Stimulated activated CD8-positive, alpha-beta memory T cell treated with anti-CD3 and anti-CD28 coated beads, Interleukin-15, amount 100 ng/mL, for 1 hour (primary cell): ENCODE measurements around the gene ZBTB5.
"Not testable (repeated sequence)": the region's sequence is repeated elsewhere in the genome, so short reads cannot be mapped to it uniquely, and the experiment has no call there.

Source experiments
- DNase-seq: peaks from one replicate; pipeline ENCODE4 v3.0.0-alpha.2; 2020; ENCODE audit warnings: low read depth

ZBTB5 gene

DNA sequence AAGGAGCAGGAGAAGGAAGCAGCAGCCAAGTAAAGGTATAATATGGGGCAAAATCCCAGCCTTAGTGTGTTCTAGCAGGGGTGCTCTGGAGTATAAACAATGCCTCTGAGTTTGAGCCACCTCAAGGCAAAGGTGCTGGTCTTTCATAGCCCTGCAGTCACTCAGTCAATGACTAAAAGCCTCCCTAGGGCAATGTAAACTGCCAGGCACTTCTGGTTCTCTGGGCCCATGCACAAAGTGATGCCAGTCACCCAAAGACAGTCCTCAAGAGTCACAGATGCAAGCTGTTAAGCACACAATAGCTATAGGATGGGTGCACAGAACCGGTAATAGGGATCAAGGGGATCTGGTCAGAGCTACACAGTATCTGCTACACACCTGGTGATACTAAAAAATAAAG lies 12.6 kb downstream of the ZBTB5 start:
- DNase-seq, result no peak

DNA sequence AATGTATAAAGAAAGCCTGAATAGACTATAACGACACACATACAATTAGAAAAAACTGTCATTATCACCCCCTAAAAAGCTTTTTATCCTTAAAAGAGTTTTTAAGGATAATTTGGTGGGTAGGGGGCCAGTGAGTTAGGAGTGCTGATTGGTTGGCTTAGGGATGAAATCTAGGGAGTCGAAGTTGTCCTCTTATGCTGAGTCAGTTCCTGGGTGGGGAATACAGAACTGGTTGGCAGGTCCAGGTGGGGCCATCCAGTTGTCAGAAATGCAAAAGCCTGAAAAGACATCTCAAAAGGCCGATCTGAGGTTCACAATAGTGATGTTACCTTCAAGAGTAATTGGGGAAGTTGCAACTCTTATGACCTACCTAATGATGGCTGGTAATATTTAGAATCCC lies 13.6 kb downstream of the ZBTB5 start:
- DNase-seq, result no peak

DNA sequence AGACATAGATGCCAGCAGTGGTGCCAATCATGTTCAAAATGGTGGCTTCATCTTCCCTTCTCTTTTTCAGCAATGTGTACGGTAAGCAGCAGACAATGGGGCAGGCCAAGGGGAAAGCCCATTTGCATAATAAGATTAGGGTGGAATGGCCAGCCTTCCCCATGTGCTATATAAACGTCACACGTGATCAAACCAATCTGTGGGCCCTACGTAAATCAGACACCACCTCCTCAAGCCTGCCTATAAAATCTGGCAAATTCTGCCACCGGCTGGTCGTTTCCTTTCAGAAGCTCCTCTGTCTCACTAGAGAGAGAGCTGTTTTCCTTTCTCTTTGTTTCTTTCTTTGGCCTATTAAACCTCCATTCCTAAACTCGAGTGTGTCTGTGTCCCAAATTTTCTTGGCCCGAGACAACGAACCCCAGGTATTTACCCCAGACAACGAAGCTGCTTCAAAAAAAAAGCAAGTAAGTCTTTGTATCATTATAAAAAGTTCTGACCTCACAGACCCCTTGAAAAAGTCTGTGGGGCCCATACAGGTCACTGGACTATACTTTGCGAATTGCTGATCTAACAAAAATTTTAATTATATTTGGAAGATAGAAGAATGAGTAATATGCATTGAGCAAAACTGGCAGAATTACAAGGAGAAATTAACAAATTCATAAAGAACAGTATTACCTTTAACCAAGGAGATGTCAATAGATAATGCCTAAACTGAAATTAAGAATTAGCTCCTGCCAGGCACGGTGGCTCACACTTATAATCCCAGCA lies 15.2 kb downstream of the ZBTB5 start:
- no peak for DNase-seq

DNA sequence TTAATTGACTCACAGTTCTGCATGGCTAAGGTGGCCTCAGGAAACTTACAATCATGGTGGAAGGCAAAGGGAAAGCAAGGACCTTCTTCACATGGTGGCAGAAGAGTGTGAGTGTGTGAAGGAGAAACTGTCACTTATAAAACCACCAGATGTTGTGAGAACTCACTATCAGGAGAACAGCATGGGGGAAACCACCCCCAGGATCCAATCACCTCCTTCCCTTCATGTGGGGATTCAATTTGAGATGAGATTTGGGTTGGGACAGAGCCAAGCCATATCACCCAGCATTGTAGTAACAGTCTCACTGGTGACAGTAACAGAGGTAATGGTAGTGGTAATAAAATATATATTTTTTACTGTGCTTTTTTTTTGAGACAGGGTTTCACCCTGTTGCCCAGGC lies 18.1 kb downstream of the ZBTB5 start:
- no peak for DNase-seq

DNA sequence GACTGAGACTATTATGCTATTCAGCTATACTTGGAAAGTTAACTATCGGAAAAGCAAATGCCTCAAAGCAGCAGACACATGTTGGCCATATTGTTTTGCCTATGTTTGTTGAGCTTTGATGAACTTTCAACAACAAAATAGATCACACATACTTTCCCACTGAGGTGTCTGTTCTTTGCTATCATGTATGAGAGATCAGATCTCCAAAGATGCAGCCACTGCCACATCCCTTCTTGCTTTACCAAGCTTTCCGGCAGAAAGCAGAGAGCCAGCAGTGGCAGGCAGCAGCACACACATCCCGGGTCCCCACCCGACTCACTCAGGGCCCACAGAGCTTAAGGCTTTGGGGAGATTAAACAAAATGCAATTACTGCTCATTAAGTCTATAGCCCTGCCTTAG lies 18.8 kb downstream of the ZBTB5 start:
- no peak for DNase-seq

DNA sequence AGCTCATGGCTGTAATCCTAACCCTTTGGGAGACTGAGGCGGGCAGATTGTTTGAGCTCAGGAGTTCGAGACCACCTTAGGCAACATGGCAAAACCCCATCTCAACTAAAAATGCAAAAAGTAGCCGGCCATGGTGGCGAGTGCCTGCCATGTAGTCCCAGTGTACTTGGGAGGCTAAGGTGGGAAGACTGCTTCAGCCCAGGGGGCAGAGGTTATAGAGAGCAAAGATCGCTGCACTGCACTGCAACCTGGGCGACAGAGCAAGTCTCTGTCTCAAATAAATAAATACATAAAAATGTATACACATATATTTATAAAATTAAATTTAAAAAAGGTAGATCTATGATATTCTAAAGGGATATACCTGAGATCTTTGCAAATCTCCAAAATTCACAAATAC lies 19.4 kb downstream of the ZBTB5 start:
- no peak for DNase-seq

DNA sequence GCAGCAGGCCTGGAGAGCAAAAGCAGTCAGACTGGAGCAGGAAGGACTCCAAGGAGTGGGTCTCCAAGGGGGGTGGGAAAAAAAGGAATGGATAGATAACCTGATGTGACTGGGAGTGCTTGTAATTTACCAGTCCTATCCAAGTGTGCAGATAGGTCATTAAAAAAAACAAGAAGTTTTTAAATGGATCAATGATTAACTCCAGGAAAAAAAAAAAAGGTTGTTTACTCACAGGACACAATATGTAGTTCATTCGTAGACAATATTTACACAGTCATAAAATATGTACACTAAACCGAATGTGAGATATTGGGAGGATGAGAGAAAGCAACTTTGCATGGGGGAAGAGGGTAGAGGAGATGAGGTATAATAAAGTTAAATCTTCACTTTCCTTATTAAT lies 20.4 kb downstream of the ZBTB5 start:
- no peak for DNase-seq

DNA sequence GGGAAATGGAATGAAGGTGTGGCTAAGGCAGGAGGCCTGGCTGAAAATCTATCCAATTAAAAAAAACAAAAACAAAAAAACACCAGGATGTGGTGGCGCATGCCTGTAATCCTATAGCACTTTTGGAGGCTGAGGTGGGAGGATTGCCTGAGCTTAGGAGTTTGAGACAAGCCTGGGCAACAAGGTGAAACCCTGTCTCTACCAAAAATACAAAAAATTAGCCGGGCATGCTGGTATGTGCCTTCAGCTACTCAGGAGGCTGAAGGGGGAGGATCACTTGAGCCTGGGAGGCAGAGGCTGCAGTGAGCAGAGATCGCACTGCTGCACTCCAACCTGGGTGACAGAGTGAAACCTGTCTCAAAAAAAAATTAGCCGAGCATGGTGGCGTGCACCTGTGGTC lies 21.7 kb downstream of the ZBTB5 start:
- DNase-seq, result no peak

DNA sequence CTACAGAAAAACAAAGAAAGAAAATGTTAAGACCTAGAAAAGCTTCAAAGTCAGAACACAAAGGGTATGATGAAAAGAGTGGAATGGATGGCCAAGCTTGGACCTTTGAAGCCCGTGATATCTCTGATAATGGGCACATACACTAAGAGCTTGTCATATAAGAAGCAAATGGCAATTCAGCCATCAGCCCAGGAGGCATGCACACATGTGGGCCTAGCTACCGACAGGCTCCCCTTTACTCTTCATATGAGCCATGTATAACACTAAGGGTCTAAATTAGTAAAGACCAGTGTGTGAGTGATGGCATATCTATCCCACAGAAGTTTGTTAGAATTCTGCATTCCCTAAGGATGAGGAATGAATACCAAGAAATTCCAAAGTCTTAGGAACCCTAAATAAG lies 22.7 kb downstream of the ZBTB5 start:
- no peak for DNase-seq

DNA sequence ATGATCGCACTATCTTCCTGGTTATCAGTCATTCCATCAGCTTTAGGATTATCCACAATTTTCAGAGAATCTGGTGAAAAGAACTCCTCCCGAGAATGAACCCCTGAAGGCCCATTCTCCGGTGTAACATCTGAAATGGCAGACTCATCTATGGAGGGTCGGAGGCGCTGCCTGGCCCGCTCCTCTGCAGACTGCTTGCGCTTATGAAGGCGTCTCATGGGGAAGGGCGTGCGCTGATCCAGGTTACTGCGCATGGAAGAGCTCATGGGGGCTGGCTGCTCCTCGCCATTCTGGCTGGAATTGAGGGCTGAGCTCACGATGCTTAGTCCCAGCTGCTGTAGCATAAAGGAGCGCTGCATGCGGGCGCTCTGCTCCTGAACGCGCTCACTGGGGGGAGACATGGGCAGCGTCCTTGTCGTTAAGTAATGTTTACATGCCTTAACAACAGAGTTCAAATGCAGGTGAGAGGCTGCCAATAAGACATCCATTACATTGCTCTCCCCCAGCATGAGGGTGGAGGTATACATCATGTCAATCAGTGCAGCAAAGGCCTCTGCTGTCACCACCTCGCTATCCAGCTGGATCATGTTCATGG lies 23.4 kb downstream of the ZBTB5 start:
- DNase-seq, result no peak

DNA sequence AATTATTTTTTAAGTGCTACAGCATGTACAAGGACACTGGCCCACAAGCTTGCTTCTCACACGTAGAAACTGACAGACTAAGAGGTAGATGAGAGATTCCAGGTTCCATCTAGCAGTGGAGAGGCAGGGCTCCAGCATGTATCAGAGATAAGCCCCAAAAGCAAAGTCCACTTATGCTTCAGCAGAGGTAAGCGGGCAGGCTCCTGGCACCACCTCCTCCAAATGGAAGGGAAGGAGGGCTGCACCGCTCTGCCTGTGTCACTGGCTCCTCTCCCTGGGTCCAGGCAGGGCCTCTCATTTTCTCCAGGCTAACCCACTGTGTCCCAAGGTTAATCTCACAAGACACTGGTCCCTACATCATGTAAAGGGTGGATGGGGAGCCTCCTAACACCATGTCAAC lies 26.9 kb downstream of the ZBTB5 start:
- no peak for DNase-seq

DNA sequence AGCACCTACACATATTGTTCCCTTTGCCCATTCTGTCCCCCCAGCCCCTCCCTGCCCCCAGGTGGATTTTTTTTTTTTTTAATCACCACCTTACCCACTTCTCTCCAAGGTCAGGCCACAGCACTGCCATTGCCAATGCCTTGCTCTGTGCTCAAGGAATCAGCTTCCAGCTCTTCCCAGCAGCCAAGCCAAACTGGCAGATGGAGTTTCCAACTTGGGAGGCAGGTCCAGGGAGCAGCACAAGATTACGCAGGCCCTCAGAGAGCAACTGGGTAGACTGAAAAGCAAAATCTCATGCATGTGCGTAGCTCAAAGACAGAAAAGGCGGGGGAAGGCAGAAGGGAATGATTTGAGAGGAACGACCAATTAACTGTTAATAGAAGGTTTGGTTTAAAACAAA lies 27.6 kb downstream of the ZBTB5 start:
- no peak for DNase-seq

DNA sequence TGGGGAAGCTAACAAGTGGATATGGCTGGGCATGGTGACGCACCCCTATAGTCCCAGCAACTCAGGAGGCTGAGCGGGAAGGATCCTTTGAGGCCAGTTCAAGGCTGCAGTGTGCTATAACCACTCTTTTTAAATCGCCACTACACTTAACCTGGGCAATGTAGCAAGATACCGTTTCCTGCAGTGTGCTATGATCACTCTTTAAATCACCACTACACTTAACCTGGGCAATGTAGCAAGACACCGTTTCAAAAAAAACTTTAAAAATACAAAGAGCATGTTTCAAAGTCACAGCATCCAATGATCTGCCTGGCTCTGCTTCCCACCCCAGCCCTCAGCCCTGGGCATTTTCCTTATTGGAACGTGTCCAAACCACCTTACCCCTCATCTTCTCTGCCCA lies 28.2 kb downstream of the ZBTB5 start:
- DNase-seq, result no peak

DNA sequence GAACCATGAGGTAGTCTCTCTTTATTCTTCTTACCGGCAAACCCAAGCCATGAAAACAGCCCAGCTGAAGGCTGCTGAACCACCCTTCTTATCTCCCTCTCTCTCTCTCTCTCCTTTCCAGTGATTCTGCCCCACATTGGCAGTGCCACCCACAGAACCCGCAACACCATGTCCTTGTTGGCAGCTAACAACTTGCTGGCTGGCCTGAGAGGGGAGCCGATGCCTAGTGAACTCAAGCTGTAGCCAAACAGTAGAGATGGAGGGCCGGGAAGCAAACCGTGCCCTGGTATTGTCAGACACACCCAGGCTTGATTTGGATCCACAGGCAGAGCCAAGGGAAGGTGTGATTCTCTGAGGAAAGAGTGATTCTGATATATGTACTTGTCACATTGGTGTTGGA lies 28.7 kb downstream of the ZBTB5 start:
- no peak for DNase-seq

DNA sequence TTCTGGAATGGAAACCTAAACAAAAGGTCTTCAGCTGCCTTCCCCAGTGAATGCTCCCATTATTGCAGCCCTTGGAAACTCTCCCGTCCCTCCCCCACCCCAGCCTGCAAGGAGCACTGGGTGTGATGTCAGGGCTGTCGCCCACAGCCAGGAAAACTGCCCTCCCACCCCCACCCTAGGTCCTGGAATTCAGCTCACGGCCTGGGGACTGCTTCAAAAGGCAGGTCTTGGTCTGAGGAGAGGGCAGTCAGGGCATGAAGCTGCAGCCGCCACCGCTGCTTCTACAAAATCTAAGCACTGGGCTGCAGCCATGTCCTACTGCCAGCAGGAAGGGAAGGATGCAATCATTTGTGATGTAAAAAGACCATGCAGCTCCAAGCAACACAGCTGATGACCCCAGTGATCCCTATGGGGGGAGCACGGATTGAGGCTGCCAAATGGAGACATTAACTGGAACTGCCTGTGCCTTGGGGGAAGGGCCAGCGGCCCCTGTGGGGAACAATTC lies 31.3 kb downstream of the ZBTB5 start:
- DNase-seq, result no peak

DNA sequence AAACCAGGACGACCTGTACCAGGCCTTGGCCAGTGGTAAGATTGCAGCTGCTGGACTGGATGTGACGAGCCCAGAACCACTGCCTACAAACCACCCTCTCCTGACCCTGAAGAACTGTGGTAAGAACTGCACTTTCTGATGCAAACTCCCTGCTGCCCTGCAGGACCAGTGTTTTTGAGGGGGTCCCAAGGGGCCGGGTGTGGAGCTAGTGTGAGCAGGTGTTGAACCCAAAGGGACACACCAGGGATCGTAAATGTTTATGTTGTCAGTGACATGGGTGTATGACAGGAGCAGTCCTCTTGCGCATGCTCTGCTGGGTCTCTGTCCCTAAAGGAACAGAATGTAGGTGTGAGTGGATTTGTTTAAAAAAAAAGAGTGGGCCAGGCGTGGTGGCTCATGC lies 33.2 kb downstream of the ZBTB5 start:
- no peak for DNase-seq

DNA sequence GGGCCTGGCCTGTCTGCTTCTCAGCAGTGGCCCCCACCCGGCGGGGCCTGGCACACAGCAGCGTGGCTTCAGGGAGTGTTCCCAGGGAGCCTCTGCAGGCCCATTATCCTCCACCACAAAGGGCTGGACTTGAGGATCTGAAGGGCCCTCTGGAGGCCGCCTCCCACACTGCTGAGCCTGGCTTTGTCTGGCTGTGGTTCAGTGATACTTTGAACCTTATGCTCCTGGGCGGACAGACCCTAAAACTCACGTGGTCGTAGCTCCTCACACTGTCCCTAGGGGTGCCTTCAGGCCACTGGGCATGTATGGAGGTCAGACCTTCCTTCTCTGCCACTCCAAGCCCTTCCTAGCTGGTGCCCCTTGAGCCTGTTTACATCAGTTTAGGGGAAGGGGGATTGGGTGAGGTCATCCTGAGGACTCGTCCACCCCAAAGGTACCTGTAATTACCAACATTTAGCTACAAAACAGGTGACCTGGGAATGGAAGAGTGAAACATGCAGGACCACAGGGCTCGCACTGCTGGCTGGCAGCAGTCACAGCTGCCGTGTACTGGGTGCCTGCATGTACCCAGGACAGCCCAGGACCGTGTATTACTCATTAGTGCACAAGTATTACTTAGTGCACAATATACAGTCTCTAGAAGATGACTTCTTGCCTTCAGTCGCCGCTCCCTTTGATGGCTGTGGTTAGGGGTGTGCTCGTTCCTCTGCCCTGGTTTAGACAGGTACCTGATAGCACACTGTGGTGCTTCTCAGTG lies 34.2 kb downstream of the ZBTB5 start:
- DNase-seq, result no peak

DNA sequence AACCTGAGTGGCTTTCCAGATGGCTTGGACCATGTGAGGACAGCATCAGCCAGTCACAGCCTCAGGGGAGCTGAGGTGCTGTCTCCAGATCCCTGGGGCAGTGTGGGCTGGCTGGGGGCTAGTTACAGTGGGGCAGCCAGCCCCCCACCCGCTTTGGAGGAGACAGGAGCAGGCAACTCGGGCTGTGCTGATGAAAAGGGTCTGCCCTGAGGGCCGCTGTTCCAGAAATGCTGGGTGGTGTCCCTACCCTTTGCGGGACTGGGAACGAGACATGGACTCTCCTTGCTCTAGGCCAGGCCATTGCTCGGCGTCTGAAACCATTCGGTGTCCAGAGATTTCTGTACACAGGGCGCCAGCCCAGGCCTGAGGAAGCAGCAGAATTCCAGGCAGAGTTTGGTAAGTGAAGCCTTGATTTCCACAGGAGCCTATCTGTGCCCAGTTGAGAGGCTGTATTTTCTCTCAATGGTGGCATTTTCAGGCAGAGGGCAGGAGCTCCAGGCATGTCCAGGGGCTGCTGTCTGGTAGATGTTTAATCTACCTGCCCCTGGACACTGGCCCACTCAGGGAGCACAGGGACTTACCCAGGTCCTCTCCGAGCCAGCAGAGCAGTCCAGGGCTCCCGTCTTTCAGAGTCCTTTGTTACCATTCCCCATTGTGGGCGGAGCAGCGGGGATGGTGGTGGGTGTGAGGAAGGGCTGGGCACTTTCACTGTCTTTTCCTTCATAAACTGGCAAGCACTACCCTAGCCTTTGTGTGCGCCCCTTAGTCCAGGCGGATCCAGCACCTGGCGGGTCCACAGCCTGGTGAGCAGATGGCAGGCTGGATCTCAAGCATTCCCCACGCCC lies 35.6 kb downstream of the ZBTB5 start:
- no peak for DNase-seq

DNA sequence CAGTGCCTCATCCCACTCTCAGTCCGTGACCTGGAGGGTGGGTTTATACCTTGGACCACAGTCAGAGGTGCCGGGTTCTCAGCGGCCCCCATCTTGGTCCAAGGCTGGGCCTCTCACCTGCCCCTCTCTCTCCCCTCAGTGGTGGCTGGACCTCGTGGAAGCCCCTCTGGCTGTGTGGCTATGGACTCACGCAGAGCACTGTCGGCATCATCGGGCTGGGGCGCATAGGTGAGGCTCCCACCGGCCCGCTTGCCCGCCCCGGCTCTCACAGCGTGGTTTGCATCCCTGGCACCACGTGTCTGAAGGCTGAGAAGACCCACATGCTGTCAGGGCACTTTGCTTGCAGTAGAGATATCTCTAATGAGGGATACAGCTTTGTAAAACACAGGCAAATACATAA lies 36.9 kb downstream of the ZBTB5 start:
- DNase-seq, result no peak

DNA sequence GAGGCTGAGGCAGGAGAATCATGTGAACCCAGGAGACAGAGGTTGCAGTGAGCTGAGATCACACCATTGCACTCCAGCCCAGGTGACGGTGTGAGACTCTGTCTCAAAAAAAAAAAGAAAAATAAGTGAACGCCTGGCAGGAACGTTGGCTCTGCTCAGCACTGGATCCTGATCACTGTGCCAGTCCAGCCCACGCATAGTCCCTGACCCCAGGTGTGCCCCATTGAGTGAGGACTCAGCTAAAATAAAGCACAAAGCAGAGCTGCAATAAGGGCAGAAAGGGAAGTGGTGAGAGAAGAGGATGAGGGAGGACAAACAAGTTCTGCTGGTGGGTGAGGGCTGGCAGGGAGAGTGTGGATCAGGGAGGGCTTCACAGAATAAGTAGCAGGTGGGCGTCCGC lies 38.4 kb downstream of the ZBTB5 start:
- DNase-seq, result no peak

DNA sequence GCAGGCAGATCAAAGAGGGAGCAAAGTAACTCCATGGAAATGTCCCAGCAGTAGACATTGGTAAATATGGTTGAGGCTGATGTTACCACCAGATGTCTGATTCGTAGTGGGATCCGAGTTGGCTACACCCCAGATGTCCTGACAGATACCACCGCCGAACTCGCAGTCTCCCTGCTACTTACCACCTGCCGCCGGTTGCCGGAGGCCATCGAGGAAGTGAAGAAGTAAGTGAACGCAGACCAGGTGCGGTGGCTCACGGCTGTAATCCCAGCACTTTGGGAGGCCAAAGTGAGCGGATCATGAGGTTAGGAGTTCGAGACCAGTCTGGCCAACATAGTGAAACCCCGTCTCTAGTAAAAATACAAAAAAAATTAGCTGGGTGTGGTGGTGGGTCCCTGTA lies 38.8 kb downstream of the ZBTB5 start:
- not testable (repeated sequence) for DNase-seq

DNA sequence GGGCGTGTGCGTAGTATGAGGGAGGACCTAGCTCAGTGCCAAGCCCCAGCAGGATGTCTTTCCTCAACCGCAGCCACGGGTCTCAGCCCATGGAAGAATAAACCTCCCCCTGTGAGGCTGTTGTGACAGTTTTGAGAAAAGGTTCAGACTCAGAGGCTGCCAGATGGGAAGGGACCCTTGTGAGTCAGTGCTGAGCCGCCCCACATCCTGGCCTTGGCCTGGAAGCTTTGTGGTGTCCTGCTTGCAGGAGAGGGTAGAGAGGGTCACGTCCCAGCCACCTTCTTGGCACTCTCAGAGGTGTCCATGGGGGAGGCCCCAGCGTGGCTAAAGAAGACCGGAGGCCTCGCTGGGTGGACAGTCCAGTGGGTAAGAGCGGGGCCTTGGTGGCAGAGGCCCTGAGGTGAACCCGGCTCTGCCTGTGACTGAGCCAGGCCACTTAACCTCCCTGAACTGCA lies 39.9 kb downstream of the ZBTB5 start:
- DNase-seq, result no peak
